NCI-H1694 treated with DMSO at 0.1 percent for 48 hours (cell line): Measurements from ENCODE around the gene HDDC2.

ENCODE experiments used
- DNase-seq: peaks from one replicate; lab custom pipeline; 2025; lab: John Stamatoyannopoulos, UW

Gene HDDC2

GRCh38 chr6:125269328-125269985 is 32.3 kb downstream of the HDDC2 start:
- DNase-seq, result no peak

DNA sequence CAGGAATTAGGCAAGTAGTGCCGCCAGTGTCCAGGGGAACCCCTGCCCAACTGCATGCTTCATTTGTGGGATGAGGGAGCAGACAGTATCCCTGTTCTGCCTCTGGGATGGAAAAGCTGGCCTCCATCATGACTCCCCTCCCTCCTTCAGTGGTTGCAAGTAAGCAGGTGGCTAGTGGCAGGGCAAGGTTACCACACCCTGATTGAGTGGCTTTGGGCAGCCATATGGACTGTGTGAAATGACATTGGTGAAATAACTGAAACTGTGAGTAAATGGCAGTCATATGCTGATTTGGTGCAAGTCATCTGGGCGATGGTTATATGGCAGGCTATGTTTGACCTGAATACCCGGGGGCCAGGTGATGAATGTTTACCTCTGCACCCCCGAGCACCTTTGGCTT is 33.0 kb downstream of the HDDC2 start:
- DNase-seq, result no peak

- DNase-seq, result no peak
Observed at GRCh38 chr6:125267806-125268523, 33.8 kb downstream of the HDDC2 start.

DNA sequence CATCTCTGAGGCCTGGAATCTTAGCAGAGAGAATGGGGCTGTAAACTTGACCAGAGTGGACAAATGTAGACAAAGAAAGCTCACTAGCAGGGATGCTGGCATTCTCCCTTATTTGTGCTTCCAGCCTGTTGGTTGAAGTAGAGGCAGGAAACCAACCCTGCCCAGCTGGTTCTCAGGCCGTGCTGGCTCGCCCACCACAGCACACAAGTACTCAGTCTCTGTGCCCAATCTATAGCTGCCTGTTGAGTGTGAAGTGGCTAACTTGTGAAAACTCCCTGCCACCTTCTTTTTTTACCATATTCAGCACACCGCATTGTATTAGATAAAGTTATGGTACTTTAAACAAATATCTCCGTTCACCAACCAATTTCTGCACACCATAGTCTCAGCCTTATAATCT is 37.3 kb downstream of the HDDC2 start:
- no peak for DNase-seq

DNA sequence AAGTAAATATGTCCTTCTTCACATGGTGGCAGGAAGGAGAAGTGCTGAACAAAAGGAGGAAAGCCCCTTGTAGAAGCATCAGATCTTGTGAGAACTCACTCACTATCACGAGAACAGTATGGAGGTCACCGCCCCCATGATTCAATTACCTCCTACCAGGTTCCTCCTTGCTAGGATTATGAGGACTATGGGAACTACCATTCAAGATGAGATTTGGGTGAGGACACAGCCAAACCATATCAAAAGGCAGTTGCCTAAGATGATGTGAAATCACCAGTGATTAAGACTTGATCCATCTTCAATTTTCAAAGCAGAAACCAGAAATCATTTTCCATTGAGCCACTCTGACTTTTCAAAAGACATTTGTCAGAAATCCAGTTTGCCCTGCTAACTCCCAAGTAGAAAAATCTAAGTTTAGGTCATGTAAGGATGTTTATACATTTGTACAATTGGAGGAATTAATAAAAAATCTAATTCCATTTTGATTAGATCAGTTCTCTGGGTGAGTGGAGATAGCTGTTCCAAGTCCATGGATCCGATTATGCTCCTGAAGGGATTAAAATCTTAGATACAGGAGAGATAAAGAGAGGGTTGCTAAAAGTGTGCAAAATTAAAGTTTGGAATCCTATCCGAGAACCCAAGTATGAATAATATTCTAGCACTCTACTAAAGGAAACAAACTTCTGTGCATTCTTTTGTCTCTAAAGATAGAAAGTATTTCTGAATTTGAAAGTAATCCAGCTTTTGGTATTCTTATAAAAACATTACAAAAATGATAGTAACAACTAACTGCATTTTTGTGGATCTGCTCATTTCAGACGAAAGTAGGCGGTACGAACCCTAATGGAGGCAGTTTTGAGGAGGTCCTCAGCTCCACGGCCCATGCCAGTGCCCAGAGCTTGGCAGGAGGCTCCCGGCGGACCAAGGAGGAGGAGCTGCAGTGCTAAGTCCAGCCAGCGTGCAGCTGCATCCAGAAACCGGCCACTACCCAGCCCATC is 39.5 kb downstream of the HDDC2 start:
- DNase-seq, result no peak

GRCh38 chr6:125259354-125259736 is 42.4 kb downstream of the HDDC2 start:
- no peak for DNase-seq

- DNase-seq, result no peak
Observed at GRCh38 chr6:125258651-125259353, 43.0 kb downstream of the HDDC2 start.

- no peak for DNase-seq
Observed at GRCh38 chr6:125257351-125257750, 44.4 kb downstream of the HDDC2 start.

GRCh38 chr6:125255201-125255600 is 46.6 kb downstream of the HDDC2 start:
- no peak for DNase-seq

DNA sequence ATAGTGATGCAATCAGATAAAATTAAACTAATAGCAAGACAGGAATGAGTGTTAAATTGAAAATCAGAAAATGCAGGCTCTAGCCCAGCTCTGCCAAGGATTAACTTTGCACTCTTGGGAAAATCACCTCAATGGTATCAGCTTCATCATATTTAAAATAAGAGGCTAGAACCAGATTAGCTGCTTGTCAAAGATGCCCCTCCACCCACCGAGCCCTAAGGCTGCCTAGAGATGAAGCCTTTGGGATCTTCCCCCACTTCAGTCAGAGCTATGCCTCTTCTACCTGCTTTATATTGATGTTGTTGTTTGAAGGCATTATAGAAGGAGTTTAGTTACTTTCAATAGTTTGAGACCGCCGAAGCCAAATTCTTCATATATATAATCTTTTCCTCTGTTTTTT is 47.4 kb downstream of the HDDC2 start:
- DNase-seq, result no peak

- DNase-seq, result no peak
Observed at GRCh38 chr6:125253881-125254280, 47.9 kb downstream of the HDDC2 start.

DNA sequence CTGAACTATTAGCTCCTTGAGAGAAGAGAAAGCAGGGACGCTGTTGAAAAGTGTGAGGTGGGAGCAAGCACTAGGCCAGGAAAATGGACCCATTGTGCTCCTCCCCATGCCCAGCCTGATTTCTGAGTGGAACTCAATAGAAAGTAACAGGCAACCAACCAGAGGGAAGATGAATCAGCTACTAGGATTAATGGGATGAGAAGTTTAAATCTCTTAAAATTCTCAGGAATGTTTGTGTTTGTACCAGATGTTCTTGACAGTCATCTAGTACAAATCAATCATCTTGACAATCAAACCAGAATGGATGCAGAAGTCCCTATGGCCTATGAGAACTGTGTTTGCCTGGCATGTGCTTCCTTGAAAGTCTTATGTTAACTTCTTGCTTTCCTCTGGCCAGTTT is 48.9 kb downstream of the HDDC2 start:
- DNase-seq, result no peak

- DNase-seq, result no peak
Observed at GRCh38 chr6:125251516-125252220, 50.1 kb downstream of the HDDC2 start.

GRCh38 chr6:125250511-125250910 is 51.3 kb downstream of the HDDC2 start:
- no peak for DNase-seq

- DNase-seq, result no peak
Observed at GRCh38 chr6:125248136-125248535, 53.6 kb downstream of the HDDC2 start.

GRCh38 chr6:125246566-125246965 is 55.2 kb downstream of the HDDC2 start:
- DNase-seq, result no peak

DNA sequence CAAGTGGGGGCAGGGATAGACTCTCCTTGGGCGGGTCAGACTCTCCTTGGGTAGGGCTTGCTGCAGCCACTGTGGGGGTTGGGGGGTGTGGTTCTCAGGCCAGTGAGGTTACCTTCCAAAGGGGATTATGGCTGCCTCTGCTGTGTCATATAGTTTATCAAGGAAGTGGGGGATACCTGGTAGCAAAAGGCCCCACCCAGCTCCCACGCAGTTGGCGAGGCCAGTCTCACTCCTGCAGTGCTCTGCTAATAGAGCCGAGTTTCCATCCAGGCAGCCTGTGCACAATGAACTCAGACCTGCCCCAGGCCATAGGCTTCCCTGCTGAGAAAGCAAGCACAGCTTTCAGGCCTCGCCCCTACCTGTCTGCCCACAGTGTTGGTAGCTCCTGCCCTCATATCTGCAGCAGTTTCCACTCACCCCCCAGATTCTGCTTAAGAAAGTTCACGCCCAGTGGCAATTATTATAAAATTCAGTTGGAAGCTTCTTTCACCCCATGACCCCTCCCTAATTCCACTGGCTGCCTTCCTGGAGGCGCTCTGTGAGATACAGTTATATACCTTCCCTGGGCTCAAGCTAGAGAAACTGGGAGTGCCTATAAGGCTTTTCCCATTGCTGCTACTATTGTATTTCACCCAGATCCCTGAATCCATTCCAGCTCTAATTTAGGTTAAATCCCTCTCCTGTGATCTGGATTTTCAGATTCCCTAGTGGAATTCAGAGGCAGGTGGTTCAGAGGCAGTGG is 56.1 kb downstream of the HDDC2 start:
- DNase-seq, result no peak

DNA sequence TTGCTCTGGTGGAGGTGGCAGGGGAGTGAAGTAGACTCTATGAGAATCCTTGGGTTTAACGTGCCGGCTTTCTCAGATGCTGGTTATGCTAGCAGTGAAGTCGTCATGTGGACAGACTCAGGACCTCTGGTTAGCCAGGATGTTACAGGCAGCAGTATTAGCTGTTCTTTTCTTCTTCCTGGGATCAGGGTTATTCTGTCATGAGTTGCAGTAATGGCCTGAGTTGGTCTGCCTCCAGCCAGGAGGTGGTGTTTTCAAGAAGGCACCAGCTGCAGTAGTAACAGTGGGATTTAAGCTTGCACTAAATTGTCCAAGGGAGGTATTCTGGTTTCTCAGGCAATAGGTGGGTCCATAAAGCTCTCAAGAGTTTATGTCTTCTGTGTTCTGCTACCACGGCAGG is 56.7 kb downstream of the HDDC2 start:
- DNase-seq, result no peak

- no peak for DNase-seq
Observed at GRCh38 chr6:125237764-125238163, 64.0 kb downstream of the HDDC2 start.

DNA sequence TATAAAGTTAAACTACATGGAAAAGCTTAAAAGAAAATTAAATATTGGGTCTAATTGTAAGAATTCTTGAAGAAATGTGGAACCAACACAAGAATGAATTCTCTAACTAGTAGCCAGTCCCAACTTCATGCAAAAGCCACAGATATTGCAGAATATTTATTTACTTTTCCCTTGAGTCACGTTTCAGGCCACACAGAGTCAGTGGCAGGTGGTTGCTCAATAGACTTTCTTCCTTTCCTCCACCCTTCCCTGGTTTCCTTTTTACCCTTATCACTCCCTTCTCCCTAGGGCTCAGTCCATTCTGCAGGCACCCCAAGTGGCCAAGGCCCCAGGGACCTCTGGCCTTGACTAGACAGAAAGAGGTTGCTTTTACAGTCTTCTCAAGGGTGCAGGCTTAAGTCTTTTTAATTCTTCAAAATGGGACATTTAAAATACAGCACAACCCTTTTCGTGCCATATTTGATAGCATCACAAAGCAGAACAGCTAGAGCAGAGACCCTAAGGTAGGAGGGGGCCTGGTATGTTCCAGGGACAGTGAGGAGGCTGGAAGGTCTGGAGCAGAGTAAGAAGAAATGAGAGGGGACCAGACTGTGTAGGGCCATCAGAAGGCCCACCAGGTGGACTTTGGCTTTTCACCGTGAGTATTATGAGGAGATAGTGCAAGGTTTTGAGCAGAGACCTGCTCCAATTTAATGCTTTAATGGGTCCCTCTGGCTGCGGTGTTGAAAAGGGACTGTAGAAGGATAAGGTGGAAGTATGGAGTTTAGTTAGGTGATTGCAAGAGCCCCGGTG is 65.0 kb downstream of the HDDC2 start:
- DNase-seq, result no peak
